Activated gamma-delta T cell treated with Interleukin-2 at 50 U/mL for 16 hours (primary cell): ENCODE measurements around the gene TTC19.
"Not testable (repeated sequence)": the region's sequence is repeated elsewhere in the genome, so short reads cannot be mapped to it uniquely, and the experiment has no call there.

Source experiments
- DNase-seq: peaks from one replicate; pipeline ENCODE4 v3.0.0-alpha.2; 2020

TTC19 gene

GRCh38 chr17:16036261-16036660 is 36.6 kb downstream of the TTC19 start:
- no peak for DNase-seq

GRCh38 chr17:16037636-16038035 is 38.0 kb downstream of the TTC19 start:
- DNase-seq = no peak

- DNase-seq = no peak
These were observed 41.2 kb downstream of the TTC19 start for GRCh38 chr17:16040710-16041251.

- no peak for DNase-seq
These were observed 44.9 kb downstream of the TTC19 start for GRCh38 chr17:16044487-16044886.

GRCh38 chr17:16046966-16047365 is 47.3 kb downstream of the TTC19 start:
- DNase-seq = no peak

- no peak for DNase-seq
These were observed 49.3 kb downstream of the TTC19 start for GRCh38 chr17:16048811-16049449.

- no peak for DNase-seq
These were observed 51.2 kb downstream of the TTC19 start for GRCh38 chr17:16050844-16051243.

GRCh38 chr17:16052486-16052885 is 52.9 kb downstream of the TTC19 start:
- DNase-seq = no peak

- not testable (repeated sequence) for DNase-seq
These were observed 55.5 kb downstream of the TTC19 start for GRCh38 chr17:16055139-16055538.

GRCh38 chr17:16061631-16062030 is 62.0 kb downstream of the TTC19 start:
- no peak for DNase-seq

GRCh38 chr17:16066125-16066524 is 66.5 kb downstream of the TTC19 start:
- no peak for DNase-seq

GRCh38 chr17:16068323-16068722 is 68.7 kb downstream of the TTC19 start:
- DNase-seq = no peak

GRCh38 chr17:16072031-16072430 is 72.4 kb downstream of the TTC19 start:
- no peak for DNase-seq

GRCh38 chr17:16073845-16074244 is 74.2 kb downstream of the TTC19 start:
- DNase-seq = no peak

- DNase-seq = no peak
These were observed 74.8 kb downstream of the TTC19 start for GRCh38 chr17:16074423-16074822.

GRCh38 chr17:16075949-16076348 is 76.3 kb downstream of the TTC19 start:
- DNase-seq = no peak
